K562 (cell line): ENCODE data around the gene DENND6A. TPM values are rescaled to one million over a fixed set of nuclear protein-coding genes. Genes with fewer than 3 reads are reported as not detected.

Experiments
- ATAC-seq: fragments of 200-7000 bp; cut with Tn5 transposase; 3 replicates; pipeline ENCODE4 v1.9.1; 2020; ENCODE audit warnings: moderate library complexity
- BruUV-seq: library from RNA; stranded (reverse); fragments of 400-500 nt; replicated peaks from 2 replicates; lab custom pipeline; 2021; lab: Mats Ljungman, UMichigan
- CTCF ChIA-PET: fragments of 300-600 bp; formaldehyde crosslinking; extraction: SDS; loops from one replicate; lab custom pipeline; 2021; ENCODE audit warnings: low intra/inter-chr PET ratio; lab: Yijun Ruan, JAX
- POLR2A ChIA-PET: fragments of 300-600, 350-650 bp; sonication (Branson Sonifier 250); formaldehyde crosslinking; extraction: SDS; loops from one replicate; lab custom pipeline; 2021; ENCODE audit warnings: antibody characterized with exemption, inconsistent platforms; lab: Yijun Ruan, JAX
- DNase-seq, 4 experiments: peaks; one replicate each; pipeline versions ENCODE4 v3.0.0 to v3.0.0-alpha.2; 2011 to 2018; ENCODE audit warnings: low spot score in 3 of 4, mixed read lengths in 3 of 4; ENCODE audit errors: extremely low read depth in 1 of 4
- FAIRE-seq: peaks from 2 replicates; lab custom pipeline; 2011; peaks lifted over from hg19 to GRCh38; lab: Jason Lieb, UNC
- H2AFZ ChIP-seq: 2 replicates; pipeline ENCODE4 v1.6.0; 2011; ENCODE audit warnings: low read depth, low read length, control low read depth, inconsistent platforms
- H3K27ac ChIP-seq: fragments of 200-600 bp; 3 replicates; pipeline ENCODE4 v1.8.0; 2011; ENCODE audit warnings: low read depth, mild to moderate bottlenecking, control low read depth, inconsistent platforms, low read length, moderate library complexity, mixed read lengths; ENCODE audit errors: extremely low read depth
- H3K27me3 ChIP-seq, 2 experiments: fragments of 300-600 bp in 1 of 2; 2 replicates in 1 of 2; 3 replicates in 1 of 2; pipeline versions ENCODE4 v1.6.0 to v1.8.0; 2011; ENCODE audit warnings: inconsistent platforms in 2 of 2, low read length in 2 of 2, mild to moderate bottlenecking in 1 of 2, mixed read lengths in 1 of 2, moderate library complexity in 1 of 2; ENCODE audit not compliant: control insufficient read depth in 2 of 2, insufficient read depth in 2 of 2
- H3K36me3 ChIP-seq: fragments of 300-600 bp; 3 replicates; pipeline ENCODE4 v1.8.0; 2011; ENCODE audit warnings: mild to moderate bottlenecking, low read length, inconsistent platforms; ENCODE audit not compliant: control insufficient read depth, insufficient read depth
- H3K4me1 ChIP-seq, 2 experiments: fragments of 200-600 bp in 1 of 2; replicated peaks in 1 of 2; 2 replicates in 1 of 2; 3 replicates in 1 of 2; pipeline versions ENCODE4 v1.5.1 to v1.8.0; 2011; ENCODE audit warnings: inconsistent platforms in 2 of 2, low read length in 2 of 2, mild to moderate bottlenecking in 1 of 2, mixed read lengths in 1 of 2, moderate library complexity in 1 of 2; ENCODE audit not compliant: control insufficient read depth in 2 of 2, insufficient read depth in 2 of 2
- H3K4me2 ChIP-seq: 2 replicates; pipeline ENCODE4 v1.6.1; 2011; ENCODE audit warnings: low read length, control low read depth, inconsistent platforms, mixed read lengths; ENCODE audit not compliant: insufficient read depth
- H3K4me3 ChIP-seq: fragments of 200-600 bp; sonication (generic), shearing (Covaris generic); 2 replicates; pipeline ENCODE4 v1.5.1; 2016; ENCODE audit warnings: control low read depth, inconsistent platforms
- H3K79me2 ChIP-seq: fragments of 200-600 bp; 3 replicates; pipeline ENCODE4 v1.8.0; 2011; ENCODE audit warnings: low read length, inconsistent platforms; ENCODE audit not compliant: control insufficient read depth, insufficient read depth
- H3K9ac ChIP-seq, 2 experiments: 2 replicates each; pipeline versions ENCODE4 v1.6.0 to v1.6.1; 2011; ENCODE audit warnings: low read depth in 2 of 2, low read length in 2 of 2, control low read depth in 1 of 2, inconsistent platforms in 1 of 2, mild to moderate bottlenecking in 1 of 2, mixed read lengths in 1 of 2; ENCODE audit not compliant: insufficient read depth in 1 of 2
- H3K9me1 ChIP-seq: one replicate; pipeline ENCODE4 v1.6.0; 2011; ENCODE audit warnings: inconsistent platforms, mild to moderate bottlenecking, low read length, moderate library complexity; ENCODE audit not compliant: control insufficient read depth, insufficient read depth
- H3K9me3 ChIP-seq: replicated peaks from 2 replicates; pipeline ENCODE4 v1.5.1; 2011; ENCODE audit warnings: low read depth, low read length, inconsistent platforms; ENCODE audit not compliant: control insufficient read depth, insufficient read depth
- H4K20me1 ChIP-seq: replicated peaks from 2 replicates; pipeline ENCODE4 v1.6.1; 2011; ENCODE audit warnings: low read length, inconsistent platforms, mixed read lengths; ENCODE audit not compliant: control insufficient read depth, insufficient read depth
- ARID2 ChIP-seq: fragments of 450-650 bp; IDR thresholded peaks from 2 replicates; pipeline ENCODE4 v1.6.1; 2017; ENCODE audit warnings: antibody characterized with exemption, mild to moderate bottlenecking
- WGBS: fragments of 100-300 bp; shearing (Covaris generic); methylation state at CpG from one replicate; pipeline ENCODE4 v1.1.6; 2016; ENCODE audit warnings: low coverage, mixed read lengths; ENCODE audit not compliant: insufficient coverage; ENCODE audit errors: missing lambda C conversion rate; 5-methylcytosine and 5-hydroxymethylcytosine counted together
- in situ Hi-C: fragments of 300-500 bp; cut with MboI; formaldehyde crosslinking; loops from 4 replicates; pipeline ENCODE4 v1.15.0; 2018; ENCODE audit warnings: inconsistent platforms, mixed read lengths
- intact Hi-C: fragments of 100-400 bp; cut with micrococcal nuclease; formaldehyde crosslinking; loops from 2 replicates; pipeline ENCODE4 v1.14.2; 2022
- polyA plus RNA-seq, 8 experiments: library from polyadenylated mRNA; depleted of rRNA in 4 of 8; stranded (reverse) in 5 of 8; unstranded in 3 of 8; fragments of >200 nt; fragmentation: Nextera tagmentation in 2 of 8; fragmentation: Illumina TruSeq in 1 of 8; extraction: Ambion mirVana in 2 of 8; extraction: Trizol in 1 of 8; gene quantifications; 2 replicates each; pipeline versions ENCODE4 v1.2.1 to v1.2.3, GENCODE V29; 2011 to 2014; ENCODE audit warnings: inconsistent platforms in 1 of 8, missing spikeins in 1 of 8
- small RNA-seq: library from RNA; depleted of rRNA; stranded (forward); fragments of <200 nt; gene quantifications from one replicate; pipeline ENCODE3, GENCODE V24; 2014
- total RNA-seq, 7 experiments: library from RNA; depleted of rRNA in 6 of 7; stranded (reverse); fragments of >200 nt in 6 of 7; fragmentation: Illumina TruSeq in 2 of 7; extraction: Trizol in 2 of 7; gene quantifications; 2 replicates each; pipeline versions ENCODE4 v1.2.1 to v1.2.3, GENCODE V29; 2011 to 2021; ENCODE audit warnings: low replicate concordance in 1 of 7

The DENND6A gene
- total and polyA plus RNA-seq, 9 of the 15 experiments (the other 6 are each of a cell fraction or from before 2014, with no cell fraction given) = 1.5 to 12.7 (median 7.1) TPM

GRCh38 chr3:57575966-57576626, 116.8 kb downstream of the DENND6A start:
- Histone ChIP-seq H3K4me3 (no peak overlapping the region), H4K20me1 (no peaks in the 10 kb centered on the region), H3K27me3 (no peaks in the 10 kb centered on the region), H3K9me3 (no peaks in the 10 kb centered on the region), H3K9me1 (no peaks in the 10 kb centered on the region), H2AFZ (no peak overlapping the region), H3K36me3 (peaks cover 84% of the 10 kb centered on the region; the same call in 2 of the 3 replicates), H3K79me2 (peaks cover 24% of the 10 kb centered on the region), H3K27ac (no peak overlapping the region), H3K9ac (no peak overlapping the region), H3K4me1 (no peaks in the 10 kb centered on the region; a peak in 1 of 5 replicates), H3K4me2 (no peak overlapping the region)
- no TSS peak for BruUV-seq
- ATAC-seq (no peak), DNase-seq (no peak), FAIRE-seq (no peak)
- ChIA-PET CTCF (no interaction called here), POLR2A (interaction anchor here (0.6 to 0.7 kb wide), 2 partner anchors 10 to 394 kb away, joined by 3 to 4 read pairs; no protein-coding TSS in a partner anchor)
- 96% methylated on average over 3 of the region's 3 CpGs for WGBS
- no peak for TF ChIP-seq ARID2
- intact Hi-C loops (no loop called here), in situ Hi-C loops (no loop called here)

Small RNAs within 50 kb of the gene (small RNA-seq; reads per million reads assigned to genes)
- gene RNU6ATAC26P = not detected

Other genes with a start within 250 kb of the DENND6A start
- not detected in 2 replicates for gene DNAH12, start 148.7 kb downstream of the DENND6A start, total RNA-seq (2014; rRNA removed)
- 0.03 and 0.04 TPM in 2 replicates for gene DNAH12, start 148.7 kb downstream of the DENND6A start, total RNA-seq (2014; rRNA removed; fragmentation: Illumina TruSeq; extraction: Trizol)
- gene DNAH12, start 148.7 kb downstream of the DENND6A start, total RNA-seq (2015; rRNA removed; fragmentation: Illumina TruSeq; extraction: Trizol) = 0.04 TPM in 1 of 2 replicates, not detected in the other
- not detected in 2 replicates for gene DNAH12, start 148.7 kb downstream of the DENND6A start, total RNA-seq (2021)
- 0.01 and 0.03 TPM in 2 replicates for gene DNAH12, start 148.7 kb downstream of the DENND6A start, polyA plus RNA-seq (2011; rRNA removed)
- gene DNAH12, start 148.7 kb downstream of the DENND6A start, polyA plus RNA-seq (2014; fragmentation: Illumina TruSeq; extraction: Trizol) = 0.01 TPM in 1 of 2 replicates, not detected in the other
- not detected for gene DNAH12, start 148.7 kb downstream of the DENND6A start, polyA plus RNA-seq (2014; fragmentation: Nextera tagmentation; extraction: Ambion mirVana)
- gene DNAH12, start 148.7 kb downstream of the DENND6A start, polyA plus RNA-seq (2014; rRNA removed) = 0.01 TPM in 1 of 2 replicates, not detected in the other
- 11.0 and 15.7 TPM in 2 replicates for gene PDE12, start 136.8 kb downstream of the DENND6A start, total RNA-seq (2014; rRNA removed)
- 9.0 and 9.2 TPM in 2 replicates for gene PDE12, start 136.8 kb downstream of the DENND6A start, total RNA-seq (2014; rRNA removed; fragmentation: Illumina TruSeq; extraction: Trizol)
- 9.3 and 10.4 TPM in 2 replicates for gene PDE12, start 136.8 kb downstream of the DENND6A start, total RNA-seq (2015; rRNA removed; fragmentation: Illumina TruSeq; extraction: Trizol)
- gene PDE12, start 136.8 kb downstream of the DENND6A start, total RNA-seq (2021) = 19.9 and 20.5 TPM in 2 replicates
- 10.2 and 10.4 TPM in 2 replicates for gene PDE12, start 136.8 kb downstream of the DENND6A start, polyA plus RNA-seq (2011; rRNA removed)
- gene PDE12, start 136.8 kb downstream of the DENND6A start, polyA plus RNA-seq (2014; fragmentation: Illumina TruSeq; extraction: Trizol) = 7.8 and 9.3 TPM in 2 replicates
- 1 to 10 TPM; 2.1 to 8.0 TPM for gene PDE12, start 136.8 kb downstream of the DENND6A start, polyA plus RNA-seq (2014; fragmentation: Nextera tagmentation; extraction: Ambion mirVana)
- 8.5 and 10.0 TPM in 2 replicates for gene PDE12, start 136.8 kb downstream of the DENND6A start, polyA plus RNA-seq (2014; rRNA removed)
- gene ARF4, start 95.7 kb downstream of the DENND6A start, total RNA-seq (2014; rRNA removed) = 41.1 and 59.1 TPM in 2 replicates
- gene ARF4, start 95.7 kb downstream of the DENND6A start, total RNA-seq (2014; rRNA removed; fragmentation: Illumina TruSeq; extraction: Trizol) = 83.8 and 93.5 TPM in 2 replicates
- 72.2 and 72.4 TPM in 2 replicates for gene ARF4, start 95.7 kb downstream of the DENND6A start, total RNA-seq (2015; rRNA removed; fragmentation: Illumina TruSeq; extraction: Trizol)
- gene ARF4, start 95.7 kb downstream of the DENND6A start, total RNA-seq (2021) = 65.1 and 70.4 TPM in 2 replicates
- 151 and 172 TPM in 2 replicates for gene ARF4, start 95.7 kb downstream of the DENND6A start, polyA plus RNA-seq (2011; rRNA removed)
- gene ARF4, start 95.7 kb downstream of the DENND6A start, polyA plus RNA-seq (2014; fragmentation: Illumina TruSeq; extraction: Trizol) = 114 and 142 TPM in 2 replicates
- gene ARF4, start 95.7 kb downstream of the DENND6A start, polyA plus RNA-seq (2014; fragmentation: Nextera tagmentation; extraction: Ambion mirVana) = 100 to 1,000 TPM; 226 to 273 TPM
- gene ARF4, start 95.7 kb downstream of the DENND6A start, polyA plus RNA-seq (2014; rRNA removed) = 82.0 and 95.2 TPM in 2 replicates
- 27.5 and 28.3 TPM in 2 replicates for gene SLMAP, start 63.2 kb upstream of the DENND6A start, total RNA-seq (2014; rRNA removed)
- gene SLMAP, start 63.2 kb upstream of the DENND6A start, total RNA-seq (2014; rRNA removed; fragmentation: Illumina TruSeq; extraction: Trizol) = 38.1 and 46.8 TPM in 2 replicates
- gene SLMAP, start 63.2 kb upstream of the DENND6A start, total RNA-seq (2015; rRNA removed; fragmentation: Illumina TruSeq; extraction: Trizol) = 34.1 and 35.0 TPM in 2 replicates
- gene SLMAP, start 63.2 kb upstream of the DENND6A start, total RNA-seq (2021) = 50.7 and 59.3 TPM in 2 replicates
- 22.4 and 25.8 TPM in 2 replicates for gene SLMAP, start 63.2 kb upstream of the DENND6A start, polyA plus RNA-seq (2011; rRNA removed)
- 25.5 and 30.8 TPM in 2 replicates for gene SLMAP, start 63.2 kb upstream of the DENND6A start, polyA plus RNA-seq (2014; fragmentation: Illumina TruSeq; extraction: Trizol)
- 10 to 100 TPM; 12.1 to 12.7 TPM for gene SLMAP, start 63.2 kb upstream of the DENND6A start, polyA plus RNA-seq (2014; fragmentation: Nextera tagmentation; extraction: Ambion mirVana)
- gene SLMAP, start 63.2 kb upstream of the DENND6A start, polyA plus RNA-seq (2014; rRNA removed) = 19.5 and 22.1 TPM in 2 replicates